HG02884 (cell line): ENCODE data around the gene TYSND1.
"Not testable (repeated sequence)": the region's sequence is repeated elsewhere in the genome, so short reads cannot be mapped to it uniquely, and the experiment has no call there.

ENCODE experiments used
- ATAC-seq: cut with Tn5 transposase; IDR thresholded peaks from one replicate; pipeline ENCODE4 v1.9.1; 2021; ENCODE audit warnings: mild to moderate bottlenecking, moderate library complexity; ENCODE audit not compliant: unreplicated experiment

TYSND1 gene

DNA sequence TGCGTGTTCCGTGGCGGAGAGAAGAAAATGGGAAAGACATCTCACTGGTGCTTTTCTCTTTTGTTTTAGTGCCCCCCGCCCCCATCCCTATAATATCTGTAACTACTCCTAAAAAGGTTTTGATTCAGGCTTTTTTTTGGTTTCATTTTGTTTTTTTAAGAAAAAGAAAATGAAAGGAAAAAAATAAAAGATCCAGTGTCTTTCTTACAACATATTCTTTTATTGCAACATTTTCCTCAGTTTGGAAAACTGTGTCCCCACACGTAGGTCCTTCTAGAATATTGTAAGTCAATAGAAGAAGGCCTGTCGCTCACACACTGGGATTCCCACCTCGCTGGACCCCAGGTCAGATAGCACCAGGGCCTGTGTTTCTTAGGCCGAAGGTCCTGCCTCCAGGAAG is 34.4 kb downstream of the TYSND1 start:
- ATAC-seq, result no peak

DNA sequence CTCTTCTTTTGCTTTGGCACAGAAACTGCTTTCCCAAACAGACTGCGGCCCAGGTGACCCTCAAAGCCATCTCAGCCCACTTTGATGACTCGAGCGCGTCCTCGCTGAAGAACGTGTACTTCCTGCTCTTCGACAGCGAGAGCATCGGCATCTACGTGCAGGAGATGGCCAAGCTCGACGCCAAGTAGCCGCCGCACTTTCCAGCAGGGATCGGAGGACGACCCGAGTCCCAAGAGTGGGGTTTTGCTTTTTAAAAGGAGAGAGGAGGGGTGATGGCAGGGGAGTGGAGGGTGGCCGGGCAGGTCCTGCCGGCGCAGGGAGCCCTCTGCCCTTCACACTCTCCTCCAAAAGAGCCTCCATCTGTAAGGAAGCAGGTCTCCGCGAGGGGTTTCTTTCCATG is 35.0 kb downstream of the TYSND1 start:
- no peak for ATAC-seq

DNA sequence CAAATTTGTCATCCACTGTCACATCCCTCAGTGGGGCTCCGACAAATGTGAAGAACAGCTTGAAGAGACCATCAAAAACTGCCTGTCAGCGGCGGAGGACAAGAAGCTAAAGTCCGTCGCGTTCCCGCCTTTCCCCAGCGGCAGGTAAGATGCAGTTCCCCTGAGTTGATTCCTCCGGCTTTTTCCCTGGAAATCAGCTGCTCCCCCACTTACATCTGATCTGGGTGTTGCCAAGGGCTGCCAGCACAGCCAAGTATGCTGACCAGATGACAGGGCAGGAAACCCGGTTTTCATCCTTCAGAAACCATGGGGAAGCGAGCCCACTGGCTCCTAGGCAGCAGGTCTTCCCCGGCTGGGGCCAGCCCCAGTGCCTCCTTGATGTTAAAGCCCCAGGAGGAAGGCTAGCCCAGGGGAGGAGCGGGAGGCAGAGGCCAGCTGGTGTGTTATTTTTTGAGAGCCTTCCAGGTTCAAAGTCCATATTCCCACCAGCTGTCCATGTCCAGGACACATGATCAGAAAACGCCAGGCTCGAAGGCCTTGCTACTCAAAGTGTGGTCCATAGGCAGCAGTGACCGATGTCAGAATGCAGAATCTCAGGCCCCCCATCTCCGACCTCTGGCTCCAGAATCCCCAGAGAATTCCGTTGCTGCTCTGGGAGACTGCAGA is 37.3 kb downstream of the TYSND1 start:
- no peak for ATAC-seq

DNA sequence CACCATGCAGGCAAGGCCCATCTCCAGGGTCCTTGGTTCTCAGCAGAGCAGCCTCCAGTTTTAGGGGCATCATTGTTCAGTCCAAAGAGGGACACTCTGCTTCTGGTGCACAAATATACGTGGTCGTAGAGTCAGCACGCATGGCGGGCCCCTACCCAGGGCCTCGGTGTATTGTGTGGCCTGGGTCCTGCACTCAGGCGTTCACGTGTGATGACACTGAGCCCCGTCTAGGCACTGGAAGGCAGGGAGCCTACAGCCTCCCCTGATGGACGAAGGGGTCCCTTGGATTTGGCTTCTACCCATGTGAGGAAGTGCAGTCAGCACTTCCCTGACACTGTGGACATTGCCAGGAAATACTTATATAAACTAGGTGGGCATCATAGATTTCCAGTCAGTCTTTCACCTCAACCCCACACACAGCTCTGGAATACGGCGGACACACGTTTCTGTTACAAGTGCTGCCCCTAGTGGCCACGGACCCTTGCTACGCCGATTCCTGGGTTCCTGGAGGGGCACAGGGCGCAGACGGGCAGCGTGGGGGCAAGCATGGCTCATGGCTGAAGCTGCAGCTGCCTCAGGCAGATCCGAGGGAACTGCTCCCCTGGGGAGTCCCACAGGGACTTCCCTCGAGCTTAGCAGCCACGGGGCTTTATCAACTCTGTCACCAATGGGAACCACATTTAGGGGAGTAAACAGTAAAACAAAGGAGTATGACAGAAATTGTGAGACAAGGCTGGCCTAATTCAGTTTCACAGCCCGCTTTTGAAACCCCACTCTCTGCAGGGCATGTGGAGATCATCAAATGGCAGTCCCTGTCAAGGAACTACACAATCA is 39.3 kb downstream of the TYSND1 start:
- no peak for ATAC-seq

DNA sequence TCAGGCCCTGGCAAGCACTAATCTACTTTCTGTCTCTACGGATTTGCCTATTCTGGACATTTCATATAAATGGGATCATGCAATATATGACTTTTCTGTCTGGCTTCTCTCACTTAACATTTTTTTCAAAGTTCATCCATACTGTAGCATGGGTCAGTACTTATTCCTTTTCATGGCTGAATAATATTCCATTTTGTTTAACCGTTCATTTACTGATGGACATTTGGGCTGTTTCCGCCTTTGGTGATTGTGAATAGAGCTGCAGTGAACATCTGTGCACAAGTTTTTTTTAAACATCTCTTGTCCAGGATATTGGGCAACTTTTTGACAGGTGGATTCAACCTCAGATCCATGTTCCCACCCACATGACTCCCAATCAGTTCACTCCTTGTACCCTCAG is 44.8 kb downstream of the TYSND1 start:
- ATAC-seq, result no peak

DNA sequence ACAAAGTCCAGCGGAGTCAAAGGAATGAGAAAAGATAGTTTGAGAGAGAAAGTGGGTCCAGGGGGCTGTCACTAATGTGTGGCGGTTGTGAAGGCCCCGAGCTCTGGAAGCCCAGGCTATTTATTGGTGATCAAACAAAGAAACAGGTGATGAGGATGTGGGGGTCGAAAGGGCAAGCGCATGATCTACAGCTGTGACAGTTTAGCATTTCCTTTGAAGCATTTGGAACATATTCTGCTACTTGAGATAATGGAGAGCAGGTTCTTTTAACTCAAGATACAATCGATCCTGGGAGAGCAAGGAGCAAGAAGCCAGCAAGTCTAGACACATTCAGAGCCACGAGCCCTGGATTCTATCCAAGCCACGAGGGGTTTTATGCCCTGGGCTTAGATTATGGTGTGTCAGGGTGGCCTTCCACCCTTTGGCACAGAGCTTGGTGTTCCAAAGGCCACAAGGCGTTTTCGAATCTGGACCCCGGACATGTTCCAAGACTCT is 45.4 kb downstream of the TYSND1 start:
- not testable (repeated sequence) for ATAC-seq

DNA sequence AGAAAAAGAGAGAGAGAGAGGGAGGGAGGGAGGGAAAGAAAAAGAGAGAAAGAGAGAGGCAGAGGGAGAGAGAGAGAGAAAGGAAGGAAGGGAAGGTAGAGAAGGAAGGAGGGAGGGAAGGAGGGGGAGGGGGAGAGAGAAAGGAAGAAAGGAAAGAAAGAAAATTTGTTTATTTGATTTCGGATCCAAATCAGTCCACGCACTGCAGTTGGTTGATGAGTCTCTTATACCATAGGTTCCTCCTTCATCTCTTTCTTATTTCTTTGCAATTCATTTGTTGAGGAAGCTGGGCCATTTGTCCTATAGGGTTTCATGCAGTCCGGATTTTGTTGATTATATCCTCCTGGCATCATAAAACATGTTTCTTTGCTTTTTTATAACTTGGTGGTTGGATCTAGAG is 48.2 kb downstream of the TYSND1 start:
- no peak for ATAC-seq

DNA sequence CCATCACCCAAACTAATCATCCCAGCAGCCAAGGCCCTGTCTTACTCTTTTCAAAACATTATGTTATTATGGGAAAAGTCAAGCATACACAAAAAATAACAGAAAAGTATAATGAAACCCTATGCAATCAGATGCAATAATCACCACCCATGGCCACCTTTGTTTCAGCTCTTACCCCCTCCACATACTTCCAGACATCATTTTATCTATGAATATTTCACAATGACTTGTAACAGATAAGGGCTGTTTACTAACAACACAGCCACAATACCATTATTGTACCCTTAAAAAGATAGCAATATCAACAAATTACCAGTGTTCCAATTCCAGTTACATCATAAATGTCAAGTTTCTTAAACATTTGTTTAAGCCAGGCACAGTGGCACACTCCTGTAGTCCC is 49.0 kb downstream of the TYSND1 start:
- ATAC-seq, result no peak

DNA sequence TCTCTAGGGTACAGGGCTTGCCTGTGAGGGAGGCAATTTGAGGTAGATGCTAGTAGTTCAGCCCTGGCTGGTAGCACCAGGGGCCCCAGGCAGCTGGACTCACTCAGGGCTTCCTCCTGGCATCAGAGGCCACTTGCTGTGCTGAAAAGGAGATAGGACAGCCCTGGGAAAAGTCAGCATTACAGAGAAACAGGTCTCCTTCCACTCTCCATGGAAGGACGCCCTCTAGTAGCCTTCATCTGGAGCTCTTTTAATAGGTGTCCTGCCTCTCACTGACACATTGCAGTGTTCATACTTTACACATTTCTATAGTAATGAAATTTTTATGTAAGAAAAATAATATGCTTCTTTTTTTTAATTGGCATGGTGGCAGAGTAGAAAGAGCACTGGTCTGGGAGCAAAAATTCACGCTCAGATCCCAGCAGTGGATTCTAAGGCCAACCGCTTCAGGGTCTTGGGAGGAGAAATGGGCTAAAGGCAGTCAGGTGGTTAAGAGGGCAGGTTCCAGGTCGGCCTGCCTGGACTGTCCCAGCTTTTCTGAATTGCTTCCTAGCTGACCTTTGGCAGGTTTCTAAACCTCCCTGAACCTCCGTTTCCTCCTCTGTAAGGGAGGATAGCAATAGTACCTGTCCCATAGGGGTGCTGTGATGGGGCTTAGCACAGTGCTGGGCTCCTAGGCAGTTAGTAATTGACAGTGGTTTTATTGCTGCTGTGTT is 49.6 kb downstream of the TYSND1 start:
- ATAC-seq, result no peak

DNA sequence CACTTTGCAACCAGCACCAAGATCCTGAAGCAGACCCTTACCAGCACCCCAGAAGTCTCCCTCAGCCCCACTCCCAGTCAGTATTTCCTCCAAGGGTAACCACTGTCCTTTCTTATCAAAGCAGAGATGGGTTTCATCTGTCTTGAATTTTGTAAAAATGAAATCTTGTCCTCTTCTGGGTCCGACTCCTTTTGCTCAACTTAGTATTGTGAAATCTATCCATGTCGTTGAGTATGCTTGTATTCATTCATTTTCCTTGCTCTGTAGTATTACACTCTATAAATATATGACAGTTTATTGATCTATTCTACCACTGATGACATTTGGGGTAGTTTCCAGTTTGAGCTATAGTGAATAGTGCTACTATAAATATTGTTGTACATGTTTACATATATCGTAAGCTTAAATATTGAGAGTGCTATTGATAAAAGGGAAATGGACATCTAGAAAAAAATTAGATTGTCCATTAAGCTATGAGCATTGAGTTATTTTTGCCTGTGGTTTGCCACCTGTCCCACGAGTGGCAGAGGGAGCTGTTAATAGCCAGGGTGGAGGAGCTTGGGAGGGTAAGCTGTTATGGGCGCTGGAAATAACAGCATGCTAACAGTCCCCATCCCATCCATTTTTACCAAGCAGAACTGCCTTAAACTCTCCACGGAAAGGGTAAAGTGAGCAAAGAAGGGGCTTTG is 50.3 kb downstream of the TYSND1 start:
- no peak for ATAC-seq

DNA sequence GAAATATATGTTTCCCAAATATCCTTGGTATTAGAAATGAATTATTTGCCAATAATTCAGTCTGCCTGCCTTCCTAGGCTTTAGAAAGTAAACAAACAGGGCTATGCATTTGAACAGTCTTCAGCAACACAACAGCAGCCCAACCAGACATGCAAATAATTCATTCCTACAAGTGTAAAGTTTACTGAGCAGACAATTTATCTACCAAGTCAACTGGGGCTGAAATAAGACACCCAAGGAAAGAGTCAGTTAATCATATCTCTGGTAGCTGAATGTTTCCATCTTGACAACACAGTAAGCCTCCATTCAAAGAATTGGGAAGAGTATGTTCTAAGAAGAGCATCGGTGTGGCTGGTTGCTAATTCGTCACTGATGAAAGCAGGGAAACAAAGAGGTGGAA is 52.2 kb downstream of the TYSND1 start:
- no peak for ATAC-seq

DNA sequence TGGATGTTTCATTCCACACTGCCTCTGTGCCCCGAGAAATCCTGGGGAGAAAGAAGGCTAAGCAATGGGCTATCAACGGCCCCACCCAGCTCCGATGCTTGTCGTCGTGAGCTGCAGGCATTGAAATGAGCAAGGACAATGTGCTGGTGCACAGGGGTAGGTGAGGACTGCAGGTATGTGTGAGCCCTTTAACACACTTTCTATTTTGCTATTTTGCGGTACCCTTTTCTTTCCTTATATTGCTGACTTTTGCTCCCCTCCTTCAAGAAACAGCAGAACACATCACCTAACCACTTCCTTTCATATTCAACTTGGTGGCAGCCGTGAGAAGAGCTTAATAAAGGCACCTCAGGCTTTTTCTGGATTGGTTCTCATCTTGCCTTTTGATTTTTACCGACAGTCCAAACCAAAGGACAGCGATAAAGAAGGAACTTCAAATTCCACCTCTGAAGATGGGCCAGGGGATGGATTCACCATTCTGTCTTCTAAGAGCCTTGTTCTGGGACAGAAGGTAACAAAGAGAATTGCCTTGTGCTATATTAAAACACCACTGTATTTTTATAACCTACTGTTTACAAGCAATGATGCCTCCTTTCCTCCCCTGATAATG is 53.1 kb downstream of the TYSND1 start:
- ATAC-seq, result no peak

DNA sequence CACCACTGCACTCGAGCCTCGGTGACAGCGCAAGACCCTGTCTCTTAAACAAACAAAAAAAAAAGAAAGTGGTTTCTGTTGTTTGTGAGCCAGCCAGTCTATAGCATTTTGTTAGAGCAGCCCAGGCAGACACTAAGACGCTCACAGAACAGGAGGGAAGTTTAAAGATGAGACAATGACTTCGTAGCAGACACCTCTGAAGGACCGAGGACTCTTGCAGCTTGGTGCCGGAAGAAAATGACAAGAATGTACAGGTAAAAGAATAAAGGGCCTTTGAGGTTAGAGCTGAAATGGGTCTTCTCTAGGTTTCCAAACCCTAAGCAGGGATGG is 54.1 kb downstream of the TYSND1 start:
- ATAC-seq, result no peak

DNA sequence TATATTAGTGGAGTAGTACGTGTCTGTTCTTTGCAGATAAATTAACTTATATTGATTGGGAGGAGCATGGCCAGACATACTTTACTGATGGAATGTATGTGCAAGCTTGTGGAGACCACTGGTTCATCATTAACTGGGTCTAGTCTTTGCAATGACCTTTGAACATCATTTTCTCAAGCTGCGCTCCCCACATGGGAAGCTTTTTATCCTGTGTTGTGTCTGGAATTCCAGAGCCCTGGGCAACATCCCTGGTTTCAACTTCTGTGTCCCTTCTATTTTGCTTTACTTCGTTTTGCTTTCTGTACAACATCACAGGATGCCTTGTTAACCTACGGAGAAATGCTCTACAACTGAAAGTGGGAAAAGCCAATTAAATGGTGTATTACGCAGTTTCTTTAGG is 55.5 kb downstream of the TYSND1 start:
- no peak for ATAC-seq

DNA sequence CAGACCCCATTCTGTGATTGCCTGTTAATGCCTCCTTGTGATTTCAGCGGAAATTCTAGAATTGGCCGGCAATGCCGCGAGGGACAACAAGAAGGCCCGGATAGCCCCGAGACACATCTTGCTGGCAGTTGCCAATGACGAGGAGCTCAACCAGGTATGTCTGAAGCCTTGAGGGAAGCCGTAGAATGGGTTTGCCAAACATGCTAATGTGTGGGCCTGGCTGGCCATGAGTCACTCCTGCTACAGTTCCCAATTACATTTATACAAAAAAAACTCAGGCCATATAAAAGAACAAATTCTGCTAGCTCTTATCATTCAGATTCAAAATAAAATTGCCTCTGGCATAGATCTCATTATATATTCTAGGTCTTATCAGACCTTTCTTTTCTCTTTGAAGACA is 56.5 kb downstream of the TYSND1 start:
- ATAC-seq, result no peak

DNA sequence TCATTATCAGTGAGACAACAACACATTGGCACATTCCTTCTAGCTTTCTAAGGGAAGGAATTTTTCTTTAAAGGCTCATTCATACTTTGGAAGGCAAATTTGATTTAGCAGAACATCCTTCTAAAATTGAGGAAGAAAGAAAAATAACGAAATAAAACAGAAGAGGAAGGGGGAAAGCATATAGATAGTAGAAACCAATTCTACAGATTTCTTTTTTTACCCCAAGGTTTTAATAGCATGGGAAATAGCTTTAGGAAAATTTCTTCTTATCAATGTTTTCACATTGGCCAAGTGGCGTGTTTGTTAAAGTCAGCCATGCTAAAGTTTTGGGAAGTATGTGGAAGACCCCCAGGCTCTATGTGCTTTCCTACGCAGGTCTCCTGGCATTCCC is 58.2 kb downstream of the TYSND1 start:
- ATAC-seq, result no peak
